K562 (cell line): ENCODE data around the gene PEAR1. TPM values are rescaled to one million over a fixed set of nuclear protein-coding genes. Genes with fewer than 3 reads are reported as not detected.

Experiments used
- BCL6 ChIP-seq: fragments of 250-450 bp; sonication (Bioruptor Pico); IDR thresholded peaks from 2 replicates; pipeline ENCODE4 v1.4.0; 2020
- DACH1 ChIP-seq: fragments of 450-650 bp; IDR thresholded peaks from 2 replicates; pipeline ENCODE4 v1.6.1; 2018; ENCODE audit not compliant: partially characterized antibody
- ESRRA ChIP-seq: fragments of 450-650 bp; IDR thresholded peaks from 2 replicates; pipeline ENCODE4 v1.6.1; 2014; ENCODE audit warnings: low read depth, mild to moderate bottlenecking, moderate library complexity, borderline replicate concordance
- EWSR1 ChIP-seq: fragments of 450-650 bp; IDR thresholded peaks from 2 replicates; pipeline ENCODE4 v1.6.1; 2018; ENCODE audit warnings: borderline replicate concordance, mild to moderate bottlenecking, low read depth, moderate library complexity; ENCODE audit not compliant: partially characterized antibody
- FOXA3 ChIP-seq, 2 experiments: fragments of 450-650 bp in 1 of 2; sonication (generic) in 1 of 2; formaldehyde crosslinking; IDR thresholded peaks in 1 of 2; conservative IDR thresholded peaks in 1 of 2; 2 replicates each; pipeline versions ENCODE4 v1.4.0 to v1.8.0; 2020 to 2022; ENCODE audit warnings: mild to moderate bottlenecking in 2 of 2, missing genetic modification reagents in 1 of 2
- GATAD2A ChIP-seq: fragments of 450-650 bp; IDR thresholded peaks from 2 replicates; pipeline ENCODE4 v1.6.1; 2017
- HDAC3 ChIP-seq: fragments of 450-650 bp; IDR thresholded peaks from 2 replicates; pipeline ENCODE4 v1.6.1; 2018; ENCODE audit warnings: borderline replicate concordance, mild to moderate bottlenecking, moderate library complexity; ENCODE audit not compliant: partially characterized antibody
- KLF16 ChIP-seq: IDR thresholded peaks from 2 replicates; pipeline ENCODE4 v1.6.1; 2016; ENCODE audit warnings: antibody characterized with exemption
- LARP7 ChIP-seq: fragments of 450-650 bp; IDR thresholded peaks from 2 replicates; pipeline ENCODE4 v1.6.1; 2016
- NCOA6 ChIP-seq: fragments of 450-650 bp; IDR thresholded peaks from 2 replicates; pipeline ENCODE4 v1.6.1; 2017; ENCODE audit warnings: mild to moderate bottlenecking
- NFYB ChIP-seq: IDR thresholded peaks from 2 replicates; pipeline ENCODE4 v1.6.1; 2011; ENCODE audit warnings: mild to moderate bottlenecking, moderate library complexity; ENCODE audit not compliant: insufficient read length; ENCODE audit errors: extremely low read depth
- RCOR1 ChIP-seq, 2 experiments: IDR thresholded peaks; 2 replicates each; pipeline ENCODE4 v1.6.1; 2012; ENCODE audit warnings: low read depth in 2 of 2, low read length in 2 of 2, borderline replicate concordance in 1 of 2, improper control_type of control experiment in 1 of 2
- SP2 ChIP-seq: IDR thresholded peaks from 2 replicates; pipeline ENCODE4 v1.6.1; 2011; ENCODE audit warnings: mild to moderate bottlenecking, low read depth, low read length, moderate library complexity; ENCODE audit not compliant: poor library complexity, severe bottlenecking; ENCODE audit errors: extremely low read depth
- SREBF1 ChIP-seq: fragments of 150-350 bp; IDR thresholded peaks from 2 replicates; pipeline ENCODE4 v1.6.1; 2014; ENCODE audit warnings: antibody characterized with exemption, low read depth, low read length, borderline replicate concordance
- SRSF7 ChIP-seq: fragments of 200-400 bp; formaldehyde crosslinking; optimal IDR thresholded peaks from 2 replicates; pipeline ENCODE3; 2017; ENCODE audit warnings: mild to moderate bottlenecking, low read depth, low read length
- TAF15 ChIP-seq: fragments of 200-400 bp; formaldehyde crosslinking; IDR thresholded peaks from 2 replicates; pipeline ENCODE4 v1.6.1; 2017; ENCODE audit warnings: mild to moderate bottlenecking, low read depth, low read length, moderate library complexity
- TARDBP ChIP-seq: fragments of 450-650 bp; IDR thresholded peaks from 2 replicates; pipeline ENCODE4 v1.6.1; 2016
- TCFL5 ChIP-seq: fragments of 250-450 bp; sonication (Bioruptor Pico); conservative IDR thresholded peaks from 2 replicates; pipeline ENCODE4 v1.6.1; 2021; ENCODE audit warnings: mild to moderate bottlenecking, moderate library complexity, matching md5 sums
- ZC3H11A ChIP-seq: IDR thresholded peaks from 2 replicates; pipeline ENCODE4 v1.6.1; 2012; ENCODE audit warnings: low read depth, low read length, improper control_type of control experiment
- ZNF217 ChIP-seq: sonication (generic); formaldehyde crosslinking; IDR thresholded peaks from 2 replicates; pipeline ENCODE4 v1.8.0; 2022; ENCODE audit warnings: mild to moderate bottlenecking, missing genetic modification reagents
- ZNF324 ChIP-seq: fragments of 250-450 bp; sonication (Bioruptor Pico); IDR thresholded peaks from 2 replicates; pipeline ENCODE4 v1.4.0; 2020; ENCODE audit warnings: mild to moderate bottlenecking
- ZNF347 ChIP-seq: fragments of 450-650 bp; formaldehyde crosslinking; IDR thresholded peaks from 2 replicates; pipeline ENCODE4 v1.4.0; 2020; ENCODE audit warnings: low read depth, mild to moderate bottlenecking, moderate library complexity
- ZNF384 ChIP-seq: IDR thresholded peaks from 2 replicates; pipeline ENCODE4 v1.6.1; 2012; ENCODE audit warnings: low read depth, low read length, improper control_type of control experiment
- ZNF589 ChIP-seq: fragments of 200-800 bp; sonication (Bioruptor generic); IDR thresholded peaks from 2 replicates; pipeline ENCODE4 v1.6.1; 2016; ENCODE audit warnings: low read depth, missing genetic modification characterization, missing compliant biosample characterization
- ZSCAN29 ChIP-seq: fragments of 450-650 bp; IDR thresholded peaks from 2 replicates; pipeline ENCODE4 v1.6.1; 2017
- polyA plus RNA-seq, 8 experiments: library from polyadenylated mRNA; depleted of rRNA in 4 of 8; stranded (reverse) in 5 of 8; unstranded in 3 of 8; fragments of >200 nt; fragmentation: Nextera tagmentation in 2 of 8; fragmentation: Illumina TruSeq in 1 of 8; extraction: Ambion mirVana in 2 of 8; extraction: Trizol in 1 of 8; gene quantifications; 2 replicates each; pipeline versions ENCODE4 v1.2.1 to v1.2.3, GENCODE V29; 2011 to 2014; ENCODE audit warnings: inconsistent platforms in 1 of 8, missing spikeins in 1 of 8
- total RNA-seq, 7 experiments: library from RNA; depleted of rRNA in 6 of 7; stranded (reverse); fragments of >200 nt in 6 of 7; fragmentation: Illumina TruSeq in 2 of 7; extraction: Trizol in 2 of 7; gene quantifications; 2 replicates each; pipeline versions ENCODE4 v1.2.1 to v1.2.3, GENCODE V29; 2011 to 2021; ENCODE audit warnings: low replicate concordance in 1 of 7
- TF ChIP-seq, protein P1 (sequence below): fragments of 450-650 bp; formaldehyde crosslinking; IDR thresholded peaks from 2 replicates; pipeline ENCODE4 v1.4.0; 2022; ENCODE audit warnings: missing genetic modification characterization
- TF ChIP-seq, protein P2 (sequence below): sonication (generic); formaldehyde crosslinking; IDR thresholded peaks from 2 replicates; pipeline ENCODE4 v1.5.0; 2020; ENCODE audit warnings: missing genetic modification reagents
- TF ChIP-seq, protein P3 (sequence below): fragments of 250-450 bp; sonication (Bioruptor Pico); IDR thresholded peaks from 2 replicates; pipeline ENCODE4 v1.5.0; 2021; ENCODE audit warnings: mild to moderate bottlenecking, borderline replicate concordance

PEAR1 gene
- total and polyA plus RNA-seq, 9 of the 15 experiments (the other 6 are each of a cell fraction or from before 2014, with no cell fraction given), result 0.87 to 13.9 (median 6.1) TPM

DNA sequence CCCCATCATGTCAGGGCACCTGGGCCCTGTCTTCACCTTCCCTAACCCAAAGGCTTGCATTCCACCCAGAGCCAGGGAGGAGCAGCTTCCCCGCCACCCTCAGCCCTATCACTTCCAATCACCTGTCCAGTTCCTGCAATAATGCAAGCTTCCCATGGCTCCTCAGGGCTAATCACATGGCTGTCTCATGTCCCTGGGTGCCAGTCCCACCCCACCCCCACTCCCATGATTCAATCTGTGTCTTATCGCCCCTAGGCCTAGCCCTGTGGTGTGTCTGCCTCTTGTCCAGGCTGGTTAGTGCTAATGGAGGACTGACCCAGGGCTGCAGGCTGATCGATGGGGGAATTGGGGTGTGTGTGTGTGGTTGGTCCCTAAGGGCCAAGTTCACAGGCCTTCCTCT, 11.0 kb upstream of the PEAR1 start (continued):
- TF ChIP-seq FOXA3 (CRISPR knock-in tag; conservative IDR thresholded peaks at IDR 0.05 in 1 of 2, IDR thresholded peaks at IDR 0.05 in 1 of 2) (no peak), SP2 (no peak), EWSR1 (no peak), ZC3H11A (no peak), ZNF384 (no peak), ESRRA (no peak; the same call in 1 of the 2 replicates), LARP7 (no peak), KLF16 (no peak), ZNF589 (CRISPR knock-in tag) (0 out of 2 replicates have a peak, but pooled peaks have one; percentile 18), RCOR1 (IDR thresholded peaks at IDR 0.05; ENCODE audit: borderline replicate concordance in 1 of 2, low read depth in 2 of 2, low read length in 2 of 2) (peak in 1 of 2 experiments; percentile 75; a peak in 1 of 4 replicates), DACH1 (no peak), HDAC3 (no peak), ZNF347 (CRISPR knock-in tag) (no peak), TAF15 (no peak), TARDBP (no peak), ZNF324 (no peak), BCL6 (CRISPR knock-in tag) (no peak), NCOA6 (no peak), GATAD2A (no peak), ZNF217 (CRISPR knock-in tag) (no peak), ZSCAN29 (no peak), NFYB (no peak), SREBF1 (no peak), SRSF7 (no peak), TCFL5 (CRISPR knock-in tag) (no peak)
- TF ChIP-seq, protein P1, sequence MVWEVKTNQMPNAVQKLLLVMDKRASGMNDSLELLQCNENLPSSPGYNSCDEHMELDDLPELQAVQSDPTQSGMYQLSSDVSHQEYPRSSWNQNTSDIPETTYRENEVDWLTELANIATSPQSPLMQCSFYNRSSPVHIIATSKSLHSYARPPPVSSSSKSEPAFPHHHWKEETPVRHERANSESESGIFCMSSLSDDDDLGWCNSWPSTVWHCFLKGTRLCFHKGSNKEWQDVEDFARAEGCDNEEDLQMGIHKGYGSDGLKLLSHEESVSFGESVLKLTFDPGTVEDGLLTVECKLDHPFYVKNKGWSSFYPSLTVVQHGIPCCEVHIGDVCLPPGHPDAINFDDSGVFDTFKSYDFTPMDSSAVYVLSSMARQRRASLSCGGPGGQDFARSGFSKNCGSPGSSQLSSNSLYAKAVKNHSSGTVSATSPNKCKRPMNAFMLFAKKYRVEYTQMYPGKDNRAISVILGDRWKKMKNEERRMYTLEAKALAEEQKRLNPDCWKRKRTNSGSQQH (CRISPR knock-in tag), result no peak
- TF ChIP-seq, protein P2, sequence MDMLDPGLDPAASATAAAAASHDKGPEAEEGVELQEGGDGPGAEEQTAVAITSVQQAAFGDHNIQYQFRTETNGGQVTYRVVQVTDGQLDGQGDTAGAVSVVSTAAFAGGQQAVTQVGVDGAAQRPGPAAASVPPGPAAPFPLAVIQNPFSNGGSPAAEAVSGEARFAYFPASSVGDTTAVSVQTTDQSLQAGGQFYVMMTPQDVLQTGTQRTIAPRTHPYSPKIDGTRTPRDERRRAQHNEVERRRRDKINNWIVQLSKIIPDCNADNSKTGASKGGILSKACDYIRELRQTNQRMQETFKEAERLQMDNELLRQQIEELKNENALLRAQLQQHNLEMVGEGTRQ, result no peak
- TF ChIP-seq, protein P3, sequence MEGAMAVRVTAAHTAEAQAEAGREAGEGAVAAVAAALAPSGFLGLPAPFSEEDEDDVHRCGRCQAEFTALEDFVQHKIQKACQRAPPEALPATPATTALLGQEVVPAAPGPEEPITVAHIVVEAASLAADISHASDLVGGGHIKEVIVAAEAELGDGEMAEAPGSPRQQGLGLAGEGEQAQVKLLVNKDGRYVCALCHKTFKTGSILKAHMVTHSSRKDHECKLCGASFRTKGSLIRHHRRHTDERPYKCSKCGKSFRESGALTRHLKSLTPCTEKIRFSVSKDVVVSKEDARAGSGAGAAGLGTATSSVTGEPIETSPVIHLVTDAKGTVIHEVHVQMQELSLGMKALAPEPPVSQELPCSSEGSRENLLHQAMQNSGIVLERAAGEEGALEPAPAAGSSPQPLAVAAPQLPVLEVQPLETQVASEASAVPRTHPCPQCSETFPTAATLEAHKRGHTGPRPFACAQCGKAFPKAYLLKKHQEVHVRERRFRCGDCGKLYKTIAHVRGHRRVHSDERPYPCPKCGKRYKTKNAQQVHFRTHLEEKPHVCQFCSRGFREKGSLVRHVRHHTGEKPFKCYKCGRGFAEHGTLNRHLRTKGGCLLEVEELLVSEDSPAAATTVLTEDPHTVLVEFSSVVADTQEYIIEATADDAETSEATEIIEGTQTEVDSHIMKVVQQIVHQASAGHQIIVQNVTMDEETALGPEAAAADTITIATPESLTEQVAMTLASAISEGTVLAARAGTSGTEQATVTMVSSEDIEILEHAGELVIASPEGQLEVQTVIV (CRISPR knock-in tag), result no peak
